Fibroblast of lung (primary cell): ENCODE data around the gene ANKRD62. TPM values are rescaled to one million over a fixed set of nuclear protein-coding genes. Genes with fewer than 3 reads are reported as not detected.

Experiments
- DNase-seq, 2 donors: peaks; one replicate each; pipeline versions ENCODE4 v3.0.0 to v3.0.0-alpha.2; 2010; ENCODE audit warnings: low read depth in 2 of 2
- H2AFZ ChIP-seq: 2 replicates; pipeline ENCODE4 v1.5.1; 2012; ENCODE audit warnings: low read length, control low read depth, inconsistent platforms
- H3K27ac ChIP-seq: 2 replicates; pipeline ENCODE4 v1.5.1; 2011; ENCODE audit warnings: low read length, control low read depth; ENCODE audit not compliant: insufficient read depth
- H3K27me3 ChIP-seq: 2 replicates; pipeline ENCODE4 v1.5.1; 2011; ENCODE audit warnings: mild to moderate bottlenecking, low read length; ENCODE audit not compliant: control insufficient read depth, insufficient read depth
- H3K36me3 ChIP-seq: 2 replicates; pipeline ENCODE4 v1.5.1; 2011; ENCODE audit warnings: low read length; ENCODE audit not compliant: control insufficient read depth, insufficient read depth
- H3K4me1 ChIP-seq: 2 replicates; pipeline ENCODE4 v1.5.1; 2011; ENCODE audit warnings: low read length; ENCODE audit not compliant: control insufficient read depth, insufficient read depth; ENCODE audit errors: extremely low read depth
- H3K4me2 ChIP-seq: 2 replicates; pipeline ENCODE4 v1.5.1; 2011; ENCODE audit warnings: low read length, control low read depth; ENCODE audit not compliant: insufficient read depth; ENCODE audit errors: extremely low read depth
- H3K4me3 ChIP-seq, 4 experiments: fragments of 200-600 bp in 1 of 4; sonication (generic) in 1 of 4; replicated peaks in 1 of 4; 2 replicates each; pipeline ENCODE4 v1.5.1; 2011 to 2016; ENCODE audit warnings: low read length in 4 of 4, low read depth in 3 of 4, mild to moderate bottlenecking in 3 of 4, control low read depth in 2 of 4, inconsistent platforms in 1 of 4, mixed read lengths in 1 of 4; ENCODE audit not compliant: insufficient read depth in 1 of 4; ENCODE audit errors: control extremely low read depth in 1 of 4
- H3K79me2 ChIP-seq: 2 replicates; pipeline ENCODE4 v1.5.1; 2012; ENCODE audit warnings: mild to moderate bottlenecking, low read length, inconsistent platforms; ENCODE audit not compliant: control insufficient read depth, insufficient read depth
- H3K9ac ChIP-seq: 2 replicates; pipeline ENCODE4 v1.5.1; 2011; ENCODE audit warnings: mild to moderate bottlenecking, low read length, control low read depth; ENCODE audit not compliant: insufficient read depth
- H3K9me3 ChIP-seq: 2 replicates; pipeline ENCODE4 v1.5.1; 2012; ENCODE audit warnings: low read depth, low read length; ENCODE audit not compliant: control insufficient read depth, insufficient read depth
- H4K20me1 ChIP-seq: 2 replicates; pipeline ENCODE4 v1.5.1; 2011; ENCODE audit warnings: low read length; ENCODE audit not compliant: control insufficient read depth, insufficient read depth; ENCODE audit errors: extremely low read depth
- EZH2 ChIP-seq: IDR thresholded peaks from 2 replicates; pipeline ENCODE4 v1.5.1; 2012; ENCODE audit warnings: low read length, control low read depth, mild to moderate bottlenecking; ENCODE audit errors: missing control alignments
- polyA plus RNA-seq, 2 donors: library from polyadenylated mRNA; depleted of rRNA in 1 of 2; stranded (reverse) in 1 of 2; unstranded in 1 of 2; fragments of >200 nt; gene quantifications; 2 replicates each; pipeline ENCODE4 v1.2.1, GENCODE V29; 2011 to 2012; ENCODE audit warnings: missing spikeins in 1 of 2
- total RNA-seq: library from RNA; depleted of rRNA; stranded (reverse); fragments of >200 nt; gene quantifications from 2 replicates; pipeline ENCODE4 v1.2.1, GENCODE V29; 2014
- TF ChIP-seq, protein P1 (sequence below), 2 donors: IDR thresholded peaks in 1 of 2; conservative IDR thresholded peaks in 1 of 2; 1 replicate in 1 of 2; 2 replicates in 1 of 2; pipeline ENCODE4 v1.5.1; 2011 to 2012; ENCODE audit warnings: low read length in 2 of 2, control low read depth in 1 of 2, inconsistent platforms in 1 of 2, low read depth in 1 of 2, mild to moderate bottlenecking in 1 of 2

The ANKRD62 gene
- total and polyA plus RNA-seq, 2 donors (not counting 1 experiment from before 2014, with no cell fraction given), result not detected

DNA sequence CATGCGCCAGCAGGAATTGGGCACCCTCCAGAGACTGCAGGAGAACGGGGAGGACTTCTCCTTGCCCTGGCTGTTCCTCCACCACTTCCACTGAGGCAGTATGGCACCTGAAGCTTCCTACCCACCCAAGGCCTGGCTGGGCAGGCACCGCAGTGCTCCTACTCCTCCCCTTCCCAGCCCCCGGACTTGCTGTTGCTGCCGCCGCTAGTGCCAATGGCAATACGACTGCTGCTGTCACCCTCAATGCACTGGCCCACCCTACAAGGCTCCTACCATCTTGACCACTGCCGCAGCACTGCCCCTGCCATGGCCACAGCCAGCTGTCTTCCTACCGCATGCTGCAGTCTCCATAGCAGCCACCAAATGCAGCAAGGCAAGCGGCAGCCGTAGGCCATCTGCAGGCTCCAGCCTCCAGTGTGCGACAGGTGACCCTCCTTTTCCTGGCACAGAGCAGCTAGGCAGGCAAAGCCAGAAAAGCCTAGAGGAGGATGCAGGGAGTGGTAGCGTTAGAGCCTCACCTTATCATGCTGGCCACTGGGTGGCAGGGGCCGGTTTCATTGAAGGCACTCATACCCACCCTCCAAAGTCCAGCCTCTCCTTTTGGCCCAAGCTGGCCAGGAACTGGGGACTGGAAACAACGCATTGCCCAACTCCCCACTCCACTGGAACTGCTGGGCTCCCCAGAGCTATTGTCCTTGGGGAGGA lies 47.4 kb upstream of the ANKRD62 start:
- Histone ChIP-seq H3K79me2 (no peaks in the 10 kb centered on the region), H3K27me3 (no peaks in the 10 kb centered on the region), H2AFZ (no peak overlapping the region), H3K4me3 (no peak overlapping the region), H3K27ac (no peak overlapping the region), H4K20me1 (no peaks in the 10 kb centered on the region), H3K9ac (no peak overlapping the region), H3K9me3 (no peaks in the 10 kb centered on the region), H3K4me1 (peaks cover 11% of the 10 kb centered on the region), H3K36me3 (no peaks in the 10 kb centered on the region), H3K4me2 (no peak overlapping the region)
- no peak for DNase-seq
- TF ChIP-seq, protein P1, sequence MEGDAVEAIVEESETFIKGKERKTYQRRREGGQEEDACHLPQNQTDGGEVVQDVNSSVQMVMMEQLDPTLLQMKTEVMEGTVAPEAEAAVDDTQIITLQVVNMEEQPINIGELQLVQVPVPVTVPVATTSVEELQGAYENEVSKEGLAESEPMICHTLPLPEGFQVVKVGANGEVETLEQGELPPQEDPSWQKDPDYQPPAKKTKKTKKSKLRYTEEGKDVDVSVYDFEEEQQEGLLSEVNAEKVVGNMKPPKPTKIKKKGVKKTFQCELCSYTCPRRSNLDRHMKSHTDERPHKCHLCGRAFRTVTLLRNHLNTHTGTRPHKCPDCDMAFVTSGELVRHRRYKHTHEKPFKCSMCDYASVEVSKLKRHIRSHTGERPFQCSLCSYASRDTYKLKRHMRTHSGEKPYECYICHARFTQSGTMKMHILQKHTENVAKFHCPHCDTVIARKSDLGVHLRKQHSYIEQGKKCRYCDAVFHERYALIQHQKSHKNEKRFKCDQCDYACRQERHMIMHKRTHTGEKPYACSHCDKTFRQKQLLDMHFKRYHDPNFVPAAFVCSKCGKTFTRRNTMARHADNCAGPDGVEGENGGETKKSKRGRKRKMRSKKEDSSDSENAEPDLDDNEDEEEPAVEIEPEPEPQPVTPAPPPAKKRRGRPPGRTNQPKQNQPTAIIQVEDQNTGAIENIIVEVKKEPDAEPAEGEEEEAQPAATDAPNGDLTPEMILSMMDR (conservative IDR thresholded peaks at IDR 0.05 in 1 of 2, IDR thresholded peaks at IDR 0.05 in 1 of 2; ENCODE audit: low read depth in 1 of 2, low read length in 2 of 2), result no peak
- TF ChIP-seq EZH2, result no peak

DNA sequence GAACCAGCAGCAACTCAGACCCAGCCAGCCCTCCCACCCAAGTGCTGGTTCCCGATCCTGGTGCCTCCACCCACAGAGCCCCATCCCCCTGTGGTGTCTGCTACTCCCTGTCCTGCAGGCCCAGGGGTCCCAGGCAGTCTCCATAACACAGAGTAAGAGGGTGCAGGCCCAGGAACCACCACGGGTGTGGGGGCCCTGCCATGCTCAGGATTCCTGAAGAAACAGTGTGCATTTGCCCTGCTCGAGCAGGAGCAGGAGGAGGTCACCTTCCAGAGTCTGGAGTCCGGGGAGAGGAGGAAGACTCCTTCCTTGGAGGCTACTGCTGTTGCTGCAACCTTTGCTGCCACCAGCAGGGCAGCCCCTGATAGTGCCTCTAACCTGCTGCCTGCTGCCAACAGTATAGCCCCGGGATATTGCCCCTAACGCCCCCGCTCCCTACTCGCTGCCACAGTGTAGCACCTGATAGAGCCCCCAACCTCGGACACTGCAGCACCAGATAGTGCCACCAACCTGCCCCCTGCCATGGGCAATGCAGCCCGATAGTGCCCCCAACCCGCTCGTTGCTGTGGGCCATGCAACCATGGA lies 46.8 kb upstream of the ANKRD62 start:
- H4K20me1 ChIP-seq, result no peaks in the 10 kb centered on the region
- TF ChIP-seq, protein P1 (conservative IDR thresholded peaks at IDR 0.05 in 1 of 2, IDR thresholded peaks at IDR 0.05 in 1 of 2; ENCODE audit: low read depth in 1 of 2, low read length in 2 of 2), result no peak
- no peak for TF ChIP-seq EZH2
- peaks cover 9% of the 10 kb centered on the region for H3K4me1 ChIP-seq
- H3K4me3 ChIP-seq, result no peak overlapping the region
- H3K27me3 ChIP-seq, result no peaks in the 10 kb centered on the region
- no peak overlapping the region for H3K27ac ChIP-seq
- no peaks in the 10 kb centered on the region for H3K9me3 ChIP-seq
- no peak overlapping the region for H2AFZ ChIP-seq
- DNase-seq, result no peak
- H3K4me2 ChIP-seq, result no peak overlapping the region
- H3K9ac ChIP-seq, result no peak overlapping the region
- H3K79me2 ChIP-seq, result no peaks in the 10 kb centered on the region
- H3K36me3 ChIP-seq, result no peaks in the 10 kb centered on the region

DNA sequence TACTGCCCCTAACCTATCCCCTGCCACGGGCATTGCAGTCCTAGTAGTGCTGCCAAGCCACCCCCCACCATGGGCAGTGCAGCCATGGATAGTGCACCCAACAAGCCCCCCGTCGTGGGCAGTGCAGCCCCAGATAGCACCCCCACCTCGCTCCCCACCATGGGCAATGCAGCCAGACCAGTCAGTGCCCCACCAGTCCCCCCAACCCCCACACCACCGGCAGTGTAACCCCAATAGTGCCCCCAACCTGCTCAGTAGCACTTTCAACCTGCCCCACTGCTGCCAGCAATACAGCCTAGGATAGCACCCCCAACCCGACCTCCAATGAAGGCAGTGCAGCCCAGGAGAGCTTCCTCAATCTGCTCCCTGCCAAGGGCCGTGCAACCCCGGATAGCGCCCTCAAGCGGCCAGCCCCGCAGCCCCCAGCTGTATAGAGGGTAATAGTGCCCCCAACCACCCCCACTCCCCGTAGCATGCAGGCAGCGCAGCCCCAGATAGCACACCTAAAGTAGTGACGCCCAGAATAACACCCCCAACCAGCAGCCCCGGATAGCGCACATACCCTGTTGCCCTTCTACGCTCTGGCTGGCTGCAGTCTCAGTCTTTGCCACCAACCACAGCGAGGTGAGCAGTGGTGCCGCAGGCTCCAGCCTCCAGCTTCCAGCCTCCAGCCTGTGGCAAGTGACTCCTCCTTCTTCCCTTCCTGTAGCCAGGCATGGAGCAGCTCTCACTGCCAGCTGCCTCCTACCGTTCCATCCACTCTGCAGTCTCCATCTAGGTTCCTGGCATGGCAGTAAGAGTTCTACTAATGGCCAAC lies 45.4 kb upstream of the ANKRD62 start:
- Histone ChIP-seq H3K9ac (no peak overlapping the region), H3K27me3 (no peaks in the 10 kb centered on the region), H3K4me2 (no peak overlapping the region), H3K27ac (no peak overlapping the region), H3K36me3 (no peaks in the 10 kb centered on the region), H3K9me3 (no peaks in the 10 kb centered on the region), H3K4me3 (peak overlapping the region in 1 of 4 experiments; percentile 17), H3K79me2 (no peaks in the 10 kb centered on the region), H2AFZ (peak overlapping the region; percentile 66), H4K20me1 (no peaks in the 10 kb centered on the region), H3K4me1 (peaks cover 6% of the 10 kb centered on the region)
- DNase-seq, result no peak
- TF ChIP-seq, protein P1 (conservative IDR thresholded peaks at IDR 0.05 in 1 of 2, IDR thresholded peaks at IDR 0.05 in 1 of 2; ENCODE audit: low read depth in 1 of 2, low read length in 2 of 2), result no peak
- TF ChIP-seq EZH2, result no peak
